Measurements from ENCODE around the gene TRANK1.

DNA sequence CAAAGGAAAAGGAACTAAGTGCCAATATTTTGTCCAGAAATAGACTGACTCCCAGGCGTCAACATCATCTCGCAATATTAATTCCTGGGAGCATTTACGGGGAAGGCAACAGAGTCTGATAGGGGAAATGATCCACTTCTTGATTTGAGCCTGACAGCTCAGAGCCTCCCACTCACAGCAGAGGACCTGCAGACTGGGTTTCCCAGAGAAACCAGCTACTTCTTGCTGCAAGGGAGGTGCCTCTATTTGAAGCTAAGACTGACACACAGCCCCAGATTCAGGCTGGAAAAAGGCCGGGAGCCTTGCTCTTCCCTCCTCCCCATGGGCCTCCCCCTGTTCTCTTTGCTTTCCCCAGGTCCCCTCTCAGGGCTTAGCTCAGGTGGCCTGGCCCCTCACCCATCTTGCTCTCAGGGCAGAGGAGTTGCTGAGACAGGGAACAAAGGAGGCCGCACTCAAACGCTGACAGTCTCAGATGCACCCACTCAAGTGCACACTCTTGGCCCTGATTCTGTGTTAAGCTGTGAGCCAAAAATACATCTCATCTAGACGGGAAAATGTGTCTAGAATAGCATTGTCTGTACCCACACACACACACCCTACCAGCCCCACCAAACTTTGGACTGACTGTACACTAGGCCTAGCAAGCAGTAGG is 130.7 kb downstream of the TRANK1 start:
- TF ChIP-seq CTCF (IDR thresholded peaks at IDR 0.05; ENCODE audit: low read depth, low read length, missing input control) (no peak), RAD21 (IDR thresholded peaks at IDR 0.05) (no peak), SP1 (IDR thresholded peaks at IDR 0.05) (no peak), JUND (IDR thresholded peaks at IDR 0.05) (no peak), YY1 (IDR thresholded peaks at IDR 0.05) (no peak), TAF1 (conservative IDR thresholded peaks at IDR 0.05) (no peak), EGR1 (IDR thresholded peaks at IDR 0.05; ENCODE audit: low read depth in 2 of 2) (no peak), FOXA1 (IDR thresholded peaks at IDR 0.05) (no peak), HNF4G (IDR thresholded peaks at IDR 0.05) (no peak)
- TF ChIP-seq, protein P1, sequence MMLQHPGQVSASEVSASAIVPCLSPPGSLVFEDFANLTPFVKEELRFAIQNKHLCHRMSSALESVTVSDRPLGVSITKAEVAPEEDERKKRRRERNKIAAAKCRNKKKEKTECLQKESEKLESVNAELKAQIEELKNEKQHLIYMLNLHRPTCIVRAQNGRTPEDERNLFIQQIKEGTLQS (IDR thresholded peaks at IDR 0.05): no peak
- TF ChIP-seq, protein P2, sequence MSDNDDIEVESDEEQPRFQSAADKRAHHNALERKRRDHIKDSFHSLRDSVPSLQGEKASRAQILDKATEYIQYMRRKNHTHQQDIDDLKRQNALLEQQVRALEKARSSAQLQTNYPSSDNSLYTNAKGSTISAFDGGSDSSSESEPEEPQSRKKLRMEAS (IDR thresholded peaks at IDR 0.05): no peak
